TTC549 (cell line): Measurements from ENCODE around the gene PPP6R3.
"Not testable (repeated sequence)": the region's sequence is repeated elsewhere in the genome, so short reads cannot be mapped to it uniquely, and the experiment has no call there.

Experiments
- FAIRE-seq: peaks from 2 replicates; lab custom pipeline; 2012; peaks lifted over from hg19 to GRCh38; lab: Jason Lieb, UNC

PPP6R3 gene

DNA sequence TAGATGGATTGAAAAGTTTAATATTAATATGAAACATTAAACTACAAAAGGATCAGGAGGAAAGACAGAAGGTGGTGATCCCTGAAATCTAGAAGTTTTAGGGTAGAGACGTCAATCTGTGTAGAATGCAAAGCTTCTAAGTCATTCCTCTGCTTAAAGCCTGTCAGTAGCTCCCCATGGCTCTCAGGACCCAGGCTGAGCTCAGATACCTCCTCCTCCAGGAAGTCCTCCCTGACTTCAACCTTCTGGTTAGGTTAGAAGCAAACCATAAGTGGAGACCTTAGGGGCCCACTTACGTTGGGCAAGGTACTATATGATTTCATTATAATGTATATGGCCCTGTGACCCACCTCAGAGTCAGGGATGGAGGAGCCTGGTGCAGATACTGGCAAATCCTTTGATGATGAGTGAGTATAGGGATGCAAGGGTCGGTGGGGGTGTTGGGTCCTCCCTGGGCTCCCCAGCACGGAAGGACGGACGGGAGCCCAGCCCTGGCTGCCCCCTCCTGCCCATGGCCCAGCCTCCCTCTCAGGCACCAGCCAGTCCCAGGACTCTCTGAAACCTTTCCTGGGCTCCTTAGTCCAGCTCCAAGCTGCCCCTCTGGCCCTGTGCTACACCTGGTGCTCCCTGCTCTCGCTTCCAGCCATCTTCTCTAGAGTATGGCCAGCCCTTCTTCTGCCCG lies 3.2 kb upstream of the PPP6R3 start:
- FAIRE-seq, result no peak

DNA sequence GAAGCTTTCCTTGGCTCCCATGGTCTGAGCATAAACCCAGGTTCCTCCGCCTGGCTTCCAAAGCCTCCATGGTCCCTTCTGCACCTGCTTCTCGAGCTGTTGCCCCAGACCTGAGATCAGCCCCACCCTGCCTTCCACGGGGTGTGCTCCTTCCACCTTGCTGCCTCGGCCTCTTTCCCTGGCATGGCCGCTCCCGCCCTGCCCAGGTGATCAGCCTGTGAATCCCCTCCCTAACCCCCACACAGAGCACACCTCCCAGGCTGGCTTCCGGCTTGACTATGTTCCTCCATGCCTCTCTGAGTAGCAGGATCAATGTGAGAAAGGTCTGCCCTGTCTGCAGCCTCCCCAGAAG lies 2.7 kb upstream of the PPP6R3 start:
- no peak for FAIRE-seq

DNA sequence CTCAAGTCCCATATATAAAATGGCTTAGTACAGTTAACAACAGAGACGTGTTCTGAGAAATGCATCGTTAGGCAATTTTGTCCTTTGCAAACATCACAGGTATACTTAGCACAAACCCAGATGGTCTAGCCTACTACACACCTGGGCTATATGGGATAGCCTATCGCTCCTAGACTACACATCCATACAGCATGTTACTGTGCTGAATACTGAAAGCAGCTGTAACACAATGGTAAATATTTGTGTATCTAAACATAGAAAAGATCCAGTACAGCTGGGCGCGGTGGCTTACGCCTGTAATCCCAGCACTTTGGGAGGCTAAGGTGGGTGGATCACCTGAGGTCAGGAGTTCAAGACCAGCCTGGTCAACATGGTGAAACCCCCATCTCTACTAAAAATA lies 2.2 kb upstream of the PPP6R3 start:
- not testable (repeated sequence) for FAIRE-seq

DNA sequence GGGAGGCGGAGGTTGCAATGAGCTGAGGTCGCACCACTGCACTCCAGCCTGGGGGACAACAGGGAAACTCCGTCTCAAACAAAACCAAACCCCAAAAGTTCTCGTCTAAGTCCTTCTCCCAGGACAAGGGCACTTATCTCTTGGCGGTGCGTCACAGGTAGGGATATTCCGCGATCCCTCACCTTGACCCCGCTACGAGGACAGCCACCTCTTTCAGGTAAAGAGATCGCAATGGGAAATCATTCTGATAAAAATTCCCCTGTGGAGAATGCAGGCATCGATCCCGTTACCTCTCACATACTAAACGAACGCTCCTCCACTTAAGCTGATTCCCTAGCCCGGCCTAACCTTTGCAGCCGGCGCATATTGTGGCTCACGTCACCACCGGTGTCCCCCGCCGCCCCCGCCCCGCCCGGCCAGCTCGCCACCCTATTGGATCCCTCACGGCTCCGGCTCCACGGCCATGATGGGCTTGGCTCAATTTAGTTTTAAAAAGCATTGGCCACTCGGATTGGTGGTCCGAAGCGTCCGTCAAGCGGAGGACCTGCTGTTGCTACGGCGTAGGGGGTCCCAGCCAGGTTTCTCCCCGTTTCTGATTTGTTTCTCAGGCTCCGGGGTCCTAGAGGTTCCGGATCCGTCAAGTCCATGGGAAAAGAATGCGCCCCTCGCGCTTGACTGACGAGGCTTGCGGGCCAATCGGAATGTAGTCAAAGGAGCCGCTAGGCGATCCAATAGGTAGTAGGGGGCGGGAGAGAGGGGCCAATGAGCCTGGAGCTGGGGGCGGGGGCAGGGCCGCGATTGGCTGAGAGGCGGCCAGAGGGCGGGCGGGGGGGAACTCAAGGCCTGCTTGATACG lies 439 bp upstream of the PPP6R3 start:
- no peak for FAIRE-seq

DNA sequence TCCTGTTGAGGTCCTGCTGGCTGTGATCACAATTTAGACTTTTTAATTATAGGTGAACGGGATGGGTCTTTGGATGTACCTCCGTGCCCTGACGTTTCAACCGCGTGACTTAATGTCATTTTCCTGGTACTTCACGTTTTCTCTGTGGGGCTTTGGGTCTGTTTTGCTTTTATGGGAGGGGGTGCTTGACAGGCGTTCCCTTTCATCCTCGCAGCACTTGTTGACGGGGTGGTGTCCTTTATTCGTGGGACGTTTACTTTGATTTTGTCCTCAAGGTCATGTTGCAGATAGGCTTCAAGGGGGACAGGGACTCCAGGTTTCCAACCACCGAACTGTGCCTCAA lies 994 bp downstream of the PPP6R3 start:
- no peak for FAIRE-seq

DNA sequence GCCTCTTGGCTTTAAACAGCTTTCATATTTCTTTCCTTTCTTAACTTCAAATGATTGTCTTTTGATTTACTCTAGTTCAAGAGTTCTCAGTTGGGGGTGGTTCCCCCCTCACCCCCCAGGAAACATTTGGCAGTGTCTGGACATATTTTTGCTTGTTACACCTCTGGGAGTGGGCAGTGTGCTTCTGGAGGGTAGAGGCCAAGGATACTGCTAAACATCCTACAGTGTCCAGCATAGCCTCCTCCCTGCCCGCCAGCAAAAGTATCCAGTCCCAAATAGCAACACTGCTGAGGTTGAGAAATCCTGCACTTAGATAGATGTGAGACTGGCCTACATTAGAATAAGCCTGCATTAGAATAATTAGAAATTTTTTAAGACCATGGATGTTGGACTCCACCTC lies 3.2 kb downstream of the PPP6R3 start:
- no peak for FAIRE-seq

DNA sequence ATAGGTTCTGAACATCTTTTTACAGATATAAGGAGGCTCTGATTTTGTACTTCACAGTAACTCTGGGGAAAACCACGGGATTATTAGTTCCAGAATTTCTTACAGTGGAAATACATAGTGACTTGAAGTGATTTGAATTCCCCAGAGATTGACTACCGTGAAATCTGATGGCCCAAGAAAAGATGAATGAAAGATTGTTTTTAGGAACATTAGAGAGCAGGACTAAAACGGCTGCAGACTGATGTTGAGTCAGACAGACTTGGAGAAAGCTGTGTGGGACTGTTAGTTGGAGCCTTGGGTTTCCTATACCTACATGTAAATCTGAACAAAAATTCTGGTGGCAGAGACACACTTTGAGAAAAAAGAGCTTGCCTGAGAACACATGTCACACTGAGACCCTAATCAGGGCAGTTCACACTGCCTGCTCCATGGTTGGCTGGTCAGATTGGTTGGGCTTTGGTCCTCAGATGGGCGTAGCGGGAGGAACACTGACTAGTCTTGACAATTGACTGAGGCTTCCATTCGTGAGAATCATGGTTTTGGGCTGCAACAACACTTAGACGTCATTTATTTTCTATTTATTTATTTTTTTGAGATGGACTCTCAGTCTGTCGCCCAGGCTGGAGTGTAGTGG lies 6.8 kb downstream of the PPP6R3 start:
- no peak for FAIRE-seq

DNA sequence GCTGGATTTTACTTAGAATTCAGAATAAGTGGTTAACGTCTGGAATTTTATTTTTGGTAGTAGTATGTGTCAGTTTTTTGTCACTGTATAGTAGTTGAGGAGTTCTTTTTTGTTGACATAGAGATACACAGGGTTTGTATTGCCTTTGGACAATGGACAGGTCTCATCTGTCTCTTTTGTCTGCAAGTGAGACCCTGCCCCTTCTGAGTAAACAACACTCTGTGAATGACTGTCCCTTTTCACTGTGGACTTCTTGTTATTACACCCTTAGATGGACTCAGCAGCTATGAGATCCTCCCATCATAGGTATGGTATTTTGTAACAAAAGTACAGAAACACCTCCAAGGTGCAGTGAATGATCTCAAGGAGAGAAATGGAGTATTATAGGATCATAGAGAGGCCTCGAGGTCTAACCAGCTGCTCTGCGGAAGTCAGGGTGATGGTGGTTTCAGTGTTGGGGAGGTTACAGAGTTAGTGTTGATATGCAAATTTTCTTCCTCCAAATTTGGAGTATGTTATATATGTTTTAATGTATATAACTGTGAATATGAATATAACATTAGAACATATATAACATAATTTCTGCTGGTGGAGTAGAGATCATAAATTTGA lies 7.8 kb downstream of the PPP6R3 start:
- no peak for FAIRE-seq

DNA sequence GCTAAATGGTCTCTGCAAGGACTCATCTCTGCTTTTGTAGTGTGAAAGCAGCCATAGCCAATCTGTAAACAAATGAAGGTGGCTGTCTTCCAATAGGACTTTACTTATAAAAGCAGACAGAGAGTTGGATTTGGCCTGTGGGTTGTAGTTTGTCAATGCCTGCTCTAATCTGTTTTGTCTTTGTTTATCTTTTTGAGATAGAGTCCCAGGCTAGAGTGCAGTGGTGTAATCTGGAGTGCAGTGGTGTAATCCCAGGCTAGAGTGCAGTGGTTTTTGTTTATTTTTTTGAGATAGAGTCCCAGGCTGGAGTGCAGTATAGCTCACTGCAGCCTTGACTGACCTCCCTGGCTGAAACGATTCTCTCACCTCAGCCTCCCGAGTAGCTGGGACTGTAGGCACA lies 8.6 kb downstream of the PPP6R3 start:
- FAIRE-seq, result no peak

DNA sequence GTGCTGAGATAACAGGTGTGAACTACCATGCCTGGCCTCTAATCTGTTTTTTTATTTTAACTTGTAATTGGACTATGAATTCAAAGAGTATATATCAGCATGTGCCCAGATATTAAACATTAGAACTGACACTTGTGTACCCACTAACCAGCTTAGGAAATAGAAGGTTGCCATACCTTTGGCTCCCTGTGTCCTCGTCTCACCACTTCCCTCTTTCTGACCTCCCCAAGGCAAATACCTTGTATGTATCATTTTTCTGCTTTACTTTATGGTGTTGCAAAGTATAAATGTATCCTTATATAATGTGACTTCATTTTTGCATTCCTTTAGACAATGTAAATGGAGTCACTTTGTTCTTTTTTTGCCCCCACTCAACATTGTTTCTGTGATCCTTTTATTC lies 9.1 kb downstream of the PPP6R3 start:
- FAIRE-seq, result no peak

DNA sequence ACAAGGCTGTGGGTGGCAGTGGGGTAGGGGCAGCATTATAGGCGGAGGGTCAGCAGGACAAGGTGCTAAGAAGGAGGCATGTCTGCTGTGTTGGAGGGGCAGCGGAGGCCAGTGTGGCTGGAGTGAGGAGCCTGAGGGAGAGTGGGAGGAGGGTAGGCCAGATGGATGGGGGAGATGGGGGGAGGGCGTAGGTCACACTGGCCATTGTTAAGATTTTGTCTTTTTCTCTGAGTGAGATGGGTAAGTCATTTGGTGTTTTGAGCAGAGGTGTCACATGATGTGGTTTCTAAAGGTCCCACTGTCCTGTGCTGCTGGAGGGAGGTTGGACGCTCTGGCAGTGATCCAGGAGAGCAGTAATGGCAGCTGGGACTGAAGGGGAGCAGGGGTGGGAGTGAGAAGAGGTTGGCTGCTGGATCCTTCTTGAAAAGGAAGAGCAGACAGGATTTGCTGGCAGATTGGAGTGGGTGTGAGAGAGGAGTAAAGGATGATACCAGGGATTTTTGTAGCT lies 9.8 kb downstream of the PPP6R3 start:
- FAIRE-seq, result no peak

DNA sequence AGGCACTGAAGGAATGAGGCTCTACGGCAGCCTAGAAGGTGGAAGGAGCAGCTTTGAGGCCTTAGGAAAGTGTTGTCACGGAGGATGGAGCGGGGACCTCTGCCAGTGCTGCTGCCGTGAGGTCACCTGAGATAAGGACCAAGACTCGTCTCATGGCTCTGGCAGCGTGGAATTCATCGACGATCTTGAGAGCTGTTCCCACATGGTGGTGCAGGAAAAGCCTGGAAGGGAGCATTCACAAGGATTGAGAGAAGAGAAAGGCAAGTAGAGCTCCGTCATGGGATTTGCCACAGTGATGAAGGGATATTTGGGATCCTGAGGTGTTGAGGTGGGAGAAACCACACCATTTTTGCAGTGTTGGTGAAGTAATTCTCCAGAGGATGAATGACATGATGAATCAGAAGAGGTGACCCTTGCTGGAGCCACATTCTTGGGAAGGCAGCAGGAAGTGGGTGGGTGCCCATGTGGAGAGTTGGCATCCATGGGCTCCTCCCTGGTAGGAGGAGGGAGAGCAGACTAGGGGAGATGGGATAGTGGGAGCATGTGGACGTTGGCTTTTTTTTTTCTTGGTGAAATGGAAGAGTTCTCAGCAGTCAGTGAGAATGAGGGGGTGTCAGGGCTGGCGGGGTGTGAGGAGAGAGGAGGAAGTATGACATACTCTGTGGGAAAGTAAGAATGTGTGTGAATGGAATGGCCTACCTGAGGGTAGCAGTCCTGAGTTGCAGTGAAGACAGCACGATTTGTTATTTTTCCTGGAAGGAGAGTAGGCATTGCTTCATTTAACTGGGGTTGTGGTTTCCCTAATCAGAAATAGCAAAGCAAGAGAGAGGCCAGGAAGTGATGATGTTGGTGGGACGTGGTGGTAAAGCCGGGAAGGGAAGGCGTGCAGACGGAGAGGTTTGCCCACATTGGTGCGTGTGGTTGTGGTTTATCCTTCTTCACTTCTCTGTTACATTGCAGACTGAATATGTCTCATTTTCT lies 11.1 kb downstream of the PPP6R3 start:
- no peak for FAIRE-seq

DNA sequence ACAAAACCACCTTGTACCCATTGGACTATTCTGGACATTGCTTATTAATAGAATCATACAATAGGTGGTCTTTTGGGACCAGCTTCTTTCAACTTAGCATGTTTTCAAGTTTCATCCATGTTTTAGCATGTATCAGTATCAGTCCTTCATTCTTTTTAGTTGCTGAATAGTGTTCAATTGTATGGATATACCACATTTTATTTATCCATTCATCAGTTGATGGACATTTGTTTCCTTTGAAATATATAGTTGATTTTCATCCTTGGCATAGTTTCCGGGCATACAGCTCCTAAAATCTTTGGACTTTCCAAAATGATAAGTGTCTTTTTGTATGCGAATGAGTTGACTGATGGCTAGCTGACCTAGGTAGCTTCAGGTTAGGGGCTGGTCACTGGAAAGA lies 12.2 kb downstream of the PPP6R3 start:
- no peak for FAIRE-seq

DNA sequence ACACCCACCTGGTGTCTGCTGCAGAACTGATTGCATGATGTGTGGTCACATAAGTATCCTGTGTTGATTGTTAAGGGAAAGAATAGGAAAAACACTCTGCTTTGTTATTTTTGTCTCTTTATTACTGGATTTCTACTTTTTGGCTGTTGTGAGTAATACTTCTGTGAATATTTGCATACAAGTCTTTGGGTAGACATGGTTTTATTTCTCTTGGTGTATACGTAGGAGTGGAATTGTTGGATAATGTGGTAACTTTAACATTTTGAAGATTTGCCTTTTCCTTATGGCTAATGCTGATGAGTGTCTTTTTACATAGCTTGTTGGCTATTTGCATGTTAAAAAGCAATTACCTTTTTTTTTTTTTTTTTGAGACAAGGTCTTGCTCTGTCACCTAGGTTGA lies 13.1 kb downstream of the PPP6R3 start:
- no peak for FAIRE-seq

DNA sequence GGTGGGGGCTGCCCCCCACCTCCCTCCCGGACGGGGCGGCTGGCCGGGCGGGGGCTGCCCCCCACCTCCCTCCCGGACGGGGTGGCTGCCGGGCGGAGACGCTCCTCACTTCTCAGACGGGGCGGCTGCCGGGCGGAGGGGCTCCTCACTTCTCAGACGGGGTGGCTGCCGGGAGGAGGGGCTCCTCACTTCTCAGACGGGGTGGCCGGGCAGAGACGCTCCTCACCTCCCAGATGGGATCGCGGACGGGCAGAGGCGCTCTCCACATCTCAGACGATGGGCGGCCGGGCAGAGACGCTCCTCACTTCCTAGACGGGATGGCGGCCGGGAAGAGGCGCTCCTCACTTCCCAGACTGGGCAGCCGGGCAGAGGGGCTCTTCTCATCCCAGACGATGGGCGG lies 15.1 kb downstream of the PPP6R3 start:
- not testable (repeated sequence) for FAIRE-seq

DNA sequence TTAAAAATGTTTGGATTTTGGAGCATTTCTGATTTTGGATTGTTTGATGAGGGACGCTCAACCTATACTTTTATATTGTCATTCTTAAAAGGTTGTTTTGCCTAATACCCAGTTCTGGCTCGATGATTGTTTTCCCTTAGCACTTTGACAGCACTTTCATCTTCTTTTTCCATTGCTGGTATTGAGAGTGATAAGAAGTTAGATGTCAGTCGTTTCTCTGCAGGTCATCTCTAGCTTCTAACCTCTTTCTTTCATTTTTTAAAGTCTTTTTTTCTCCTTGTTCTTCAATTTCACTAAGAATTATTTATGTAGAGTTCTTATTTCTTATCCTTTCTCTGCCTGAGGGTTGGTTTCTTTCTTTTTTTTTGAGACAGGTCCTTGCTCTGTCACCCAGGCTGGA lies 18.8 kb downstream of the PPP6R3 start:
- no peak for FAIRE-seq

DNA sequence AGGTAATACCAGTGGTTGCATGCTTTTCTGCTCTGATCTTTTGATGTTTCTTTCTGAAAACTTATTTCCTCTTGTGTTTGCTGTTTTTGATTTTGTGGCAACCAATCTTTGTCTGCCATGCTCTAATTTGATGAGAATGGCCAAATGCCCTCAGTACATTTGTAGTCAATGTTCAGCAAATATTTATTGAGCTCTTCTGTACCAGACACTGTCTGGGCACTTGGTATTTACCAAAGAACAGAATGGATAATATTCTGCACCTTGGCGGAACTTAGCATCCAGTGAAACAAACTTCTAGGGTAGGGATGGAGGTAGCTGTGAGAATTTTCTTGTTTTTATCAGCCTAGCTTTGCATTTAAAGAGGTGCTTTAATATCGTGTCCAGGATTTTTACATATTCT lies 19.6 kb downstream of the PPP6R3 start:
- no peak for FAIRE-seq

DNA sequence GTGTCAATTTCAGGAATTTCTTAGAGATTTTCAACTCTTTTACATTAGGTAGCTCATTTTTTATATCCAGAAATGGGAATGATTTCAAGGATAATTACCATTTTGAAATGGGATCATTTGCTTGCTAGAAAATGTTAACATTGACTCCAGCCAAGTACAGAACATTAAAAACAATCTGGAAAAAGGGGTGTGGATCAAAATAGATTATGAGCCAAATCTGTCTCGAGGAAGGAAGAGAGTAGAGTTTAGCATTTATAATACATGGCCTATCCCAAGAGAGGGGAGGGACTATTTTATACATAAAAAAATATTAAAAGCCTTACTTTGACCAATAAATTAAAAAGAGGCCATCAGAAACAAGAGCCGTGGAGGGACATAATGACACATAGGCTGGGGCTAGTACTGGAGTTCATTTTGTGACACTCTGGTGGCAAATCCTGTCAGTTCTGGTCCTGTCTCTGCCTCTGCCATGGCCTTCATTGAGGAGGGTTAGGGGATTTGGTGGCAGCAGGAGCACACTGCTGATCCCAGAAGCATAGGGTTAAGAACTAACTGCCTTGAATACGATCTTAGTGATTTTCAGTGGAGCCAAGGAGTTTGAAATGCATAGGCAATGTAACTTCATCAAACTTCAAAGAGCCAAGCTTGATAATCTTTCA lies 20.4 kb downstream of the PPP6R3 start:
- FAIRE-seq, result no peak

DNA sequence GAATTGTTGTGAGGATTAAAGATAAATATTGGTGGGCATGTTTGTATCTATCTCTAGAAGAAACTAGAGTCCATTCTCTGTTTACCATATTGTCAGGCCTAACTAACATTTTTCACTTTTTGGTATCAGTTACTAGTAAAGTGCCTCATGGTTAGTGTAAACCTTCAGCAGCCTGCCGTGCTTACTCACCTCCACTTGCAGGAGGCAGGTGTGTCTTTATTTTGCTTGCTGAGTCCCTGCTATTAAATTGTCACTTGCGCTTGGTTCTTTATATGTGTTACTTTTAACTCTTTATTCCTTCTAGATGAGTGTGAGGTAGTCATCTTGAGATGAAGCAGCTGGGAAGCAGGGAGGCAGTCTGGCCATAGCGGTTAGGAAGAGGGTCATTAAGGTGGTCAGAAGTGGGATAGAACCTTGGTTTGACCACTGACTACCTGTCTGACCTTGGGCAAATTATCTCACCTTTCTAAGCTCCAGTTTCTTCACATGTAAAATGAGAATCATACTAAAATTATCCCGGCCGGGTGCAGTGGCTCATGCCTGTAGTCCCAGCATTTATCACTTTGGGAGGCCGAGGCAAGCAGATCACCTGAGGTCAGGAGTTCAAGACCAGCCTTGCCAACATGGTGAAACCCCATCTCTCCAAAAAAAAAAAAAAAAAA lies 21.2 kb downstream of the PPP6R3 start:
- no peak for FAIRE-seq

DNA sequence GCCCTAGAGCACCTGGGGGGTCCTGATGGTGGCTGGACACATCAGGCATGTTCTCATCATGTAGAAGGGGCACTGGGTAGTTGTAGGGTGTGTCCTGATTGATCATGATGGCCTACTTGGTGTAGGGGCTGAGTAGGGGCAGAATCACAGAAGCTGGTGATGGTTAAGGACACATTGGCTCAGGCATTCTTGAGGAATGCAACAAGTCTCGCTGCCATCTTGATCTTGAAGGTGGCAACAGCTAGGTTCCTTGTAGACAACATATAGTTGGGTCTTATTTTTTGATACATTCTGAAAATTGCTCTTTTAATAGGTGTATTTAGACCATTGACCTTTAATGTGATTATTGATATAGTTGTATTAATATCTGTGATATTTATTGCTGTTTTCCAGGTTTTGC lies 28.1 kb downstream of the PPP6R3 start:
- FAIRE-seq, result no peak
